Lower leg skin (tissue), 3 donors: ENCODE data around the gene NCF4.

ENCODE experiments used
- POLR2A ChIP-seq, 2 donors: fragments of 450-650 bp; IDR thresholded peaks; one replicate each; pipeline ENCODE4 v1.6.1; 2016 to 2017; ENCODE audit warnings: antibody characterized with exemption in 2 of 2, mild to moderate bottlenecking in 1 of 2, moderate library complexity in 1 of 2
- TF ChIP-seq, protein P1 (sequence below), 3 donors: fragments of 450-650 bp; IDR thresholded peaks; one replicate each; pipeline ENCODE4 v1.5.1; 2016; ENCODE audit warnings: antibody characterized with exemption in 3 of 3, mild to moderate bottlenecking in 3 of 3, moderate library complexity in 2 of 3

DNA sequence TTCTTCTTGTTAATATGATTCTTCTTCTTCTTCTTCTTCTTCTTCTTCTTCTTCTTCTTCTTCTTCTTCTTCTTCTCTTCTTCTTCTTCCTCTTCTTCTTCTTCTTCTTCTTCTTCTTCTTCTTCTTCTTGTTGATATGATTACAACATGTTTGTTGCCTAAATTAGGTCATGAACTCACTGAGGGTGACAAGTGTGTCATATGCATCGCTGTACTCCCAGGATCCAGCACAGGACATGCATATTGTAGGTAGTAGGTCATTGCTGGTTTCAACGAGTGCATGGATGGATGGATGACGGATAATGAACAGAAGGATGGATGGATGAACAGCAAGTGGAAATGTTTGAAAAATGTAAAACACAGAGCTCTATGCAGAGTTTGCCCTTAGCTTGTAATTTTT, 29.1 kb upstream of the NCF4 start:
- TF ChIP-seq, protein P1, sequence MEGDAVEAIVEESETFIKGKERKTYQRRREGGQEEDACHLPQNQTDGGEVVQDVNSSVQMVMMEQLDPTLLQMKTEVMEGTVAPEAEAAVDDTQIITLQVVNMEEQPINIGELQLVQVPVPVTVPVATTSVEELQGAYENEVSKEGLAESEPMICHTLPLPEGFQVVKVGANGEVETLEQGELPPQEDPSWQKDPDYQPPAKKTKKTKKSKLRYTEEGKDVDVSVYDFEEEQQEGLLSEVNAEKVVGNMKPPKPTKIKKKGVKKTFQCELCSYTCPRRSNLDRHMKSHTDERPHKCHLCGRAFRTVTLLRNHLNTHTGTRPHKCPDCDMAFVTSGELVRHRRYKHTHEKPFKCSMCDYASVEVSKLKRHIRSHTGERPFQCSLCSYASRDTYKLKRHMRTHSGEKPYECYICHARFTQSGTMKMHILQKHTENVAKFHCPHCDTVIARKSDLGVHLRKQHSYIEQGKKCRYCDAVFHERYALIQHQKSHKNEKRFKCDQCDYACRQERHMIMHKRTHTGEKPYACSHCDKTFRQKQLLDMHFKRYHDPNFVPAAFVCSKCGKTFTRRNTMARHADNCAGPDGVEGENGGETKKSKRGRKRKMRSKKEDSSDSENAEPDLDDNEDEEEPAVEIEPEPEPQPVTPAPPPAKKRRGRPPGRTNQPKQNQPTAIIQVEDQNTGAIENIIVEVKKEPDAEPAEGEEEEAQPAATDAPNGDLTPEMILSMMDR (IDR thresholded peaks at IDR 0.05): no peak
- no peak for TF ChIP-seq POLR2A (IDR thresholded peaks at IDR 0.05)
